ENCODE results near the gene DTNBP1. TPM values are rescaled to one million over a fixed set of nuclear protein-coding genes. Genes with fewer than 3 reads are reported as not detected.

The DTNBP1 gene
- total RNA-seq, 6 donors from 2014 or later = 16.2 to 33.5 (median 21.3) TPM

DNA sequence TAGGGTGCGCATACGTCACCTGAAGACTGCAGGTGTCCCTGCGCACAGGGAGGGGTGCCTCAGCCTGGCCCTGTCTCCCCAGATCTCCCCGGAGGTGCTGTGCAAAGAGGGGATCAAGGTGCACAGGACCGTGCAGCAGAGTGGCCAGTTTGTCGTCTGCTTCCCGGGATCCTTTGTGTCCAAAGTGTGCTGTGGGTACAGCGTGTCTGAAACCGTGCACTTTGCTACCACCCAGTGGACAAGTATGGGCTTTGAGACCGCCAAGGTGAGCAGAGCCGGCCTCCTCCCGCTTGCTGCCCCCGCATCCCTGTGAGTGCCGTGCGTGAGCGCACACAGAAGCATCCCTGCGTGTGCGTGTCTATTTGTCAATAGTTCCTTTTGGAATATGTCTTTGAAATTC is 150.7 kb downstream of the DTNBP1 start:
- no peak for TF ChIP-seq POLR2A (IDR thresholded peaks at IDR 0.05)
- TF ChIP-seq, protein P1, sequence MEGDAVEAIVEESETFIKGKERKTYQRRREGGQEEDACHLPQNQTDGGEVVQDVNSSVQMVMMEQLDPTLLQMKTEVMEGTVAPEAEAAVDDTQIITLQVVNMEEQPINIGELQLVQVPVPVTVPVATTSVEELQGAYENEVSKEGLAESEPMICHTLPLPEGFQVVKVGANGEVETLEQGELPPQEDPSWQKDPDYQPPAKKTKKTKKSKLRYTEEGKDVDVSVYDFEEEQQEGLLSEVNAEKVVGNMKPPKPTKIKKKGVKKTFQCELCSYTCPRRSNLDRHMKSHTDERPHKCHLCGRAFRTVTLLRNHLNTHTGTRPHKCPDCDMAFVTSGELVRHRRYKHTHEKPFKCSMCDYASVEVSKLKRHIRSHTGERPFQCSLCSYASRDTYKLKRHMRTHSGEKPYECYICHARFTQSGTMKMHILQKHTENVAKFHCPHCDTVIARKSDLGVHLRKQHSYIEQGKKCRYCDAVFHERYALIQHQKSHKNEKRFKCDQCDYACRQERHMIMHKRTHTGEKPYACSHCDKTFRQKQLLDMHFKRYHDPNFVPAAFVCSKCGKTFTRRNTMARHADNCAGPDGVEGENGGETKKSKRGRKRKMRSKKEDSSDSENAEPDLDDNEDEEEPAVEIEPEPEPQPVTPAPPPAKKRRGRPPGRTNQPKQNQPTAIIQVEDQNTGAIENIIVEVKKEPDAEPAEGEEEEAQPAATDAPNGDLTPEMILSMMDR (IDR thresholded peaks at IDR 0.05) = no peak
- TF ChIP-seq EP300 (IDR thresholded peaks at IDR 0.05) = no peak
- TF ChIP-seq POLR2AphosphoS5 (IDR thresholded peaks at IDR 0.05) = no peak
- Histone ChIP-seq H3K4me3 (no peak overlapping the region), H3K27ac (no peak overlapping the region), H3K27me3 (no peaks in the 10 kb centered on the region), H3K9me3 (no peaks in the 10 kb centered on the region), H3K36me3 (peaks cover 3 to 66% (median 51%) of the 10 kb centered on the region in 4 donors), H3K4me1 (peaks cover 0 to 5% (median 0%) of the 10 kb centered on the region in 4 donors)
- DNase-seq = no peak
- 94 to 100% methylated on average over 11 to 18 of the region's 18 CpGs for WGBS, 2 donors
- ATAC-seq (ENCODE audit: low FRiP score in 2 of 2) = no peak

DNA sequence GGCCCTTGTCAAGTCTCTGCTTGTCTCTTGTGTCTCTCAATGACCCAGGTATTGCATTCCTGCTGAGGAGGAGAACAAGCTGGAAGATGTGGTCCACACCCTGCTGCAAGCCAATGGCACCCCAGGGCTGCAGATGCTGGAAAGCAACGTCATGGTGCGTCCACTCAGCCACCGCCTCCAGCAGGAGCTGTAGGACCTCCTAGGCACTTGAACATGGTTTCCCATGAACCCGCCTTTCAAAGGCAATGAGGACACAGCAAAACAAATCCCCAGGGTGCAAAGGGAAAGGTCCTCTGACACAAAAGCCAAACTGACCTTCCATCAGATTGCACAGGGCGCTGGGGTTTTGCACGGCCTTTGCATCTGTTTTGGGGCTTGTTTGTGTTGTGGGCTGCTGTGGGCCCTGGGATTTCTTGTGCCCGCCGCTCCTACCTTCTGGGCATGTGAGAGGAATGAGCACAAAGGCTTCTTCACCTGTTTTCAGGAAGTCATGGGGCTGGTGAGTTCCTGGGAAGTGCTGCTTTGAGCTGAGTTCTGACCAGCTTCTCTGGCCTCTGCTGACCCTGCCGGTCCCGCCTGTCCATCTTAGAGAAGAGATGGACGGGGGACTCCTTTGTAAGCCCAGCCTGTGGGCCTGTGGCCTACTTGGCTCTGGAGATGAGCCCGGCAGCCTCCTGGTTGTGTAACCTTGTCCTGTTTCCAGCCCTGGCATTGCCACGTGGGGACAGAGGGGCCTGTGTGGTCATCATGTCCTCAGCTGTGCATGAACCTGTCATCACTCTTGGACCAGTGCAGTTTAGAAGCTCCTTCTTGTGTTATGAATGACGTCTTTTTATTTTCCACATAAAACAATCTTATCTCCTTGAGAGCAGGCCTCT is 151.3 kb downstream of the DTNBP1 start:
- Histone ChIP-seq H3K9me3 (no peaks in the 10 kb centered on the region), H3K36me3 (peaks cover 0 to 60% (median 46%) of the 10 kb centered on the region in 4 donors), H3K4me1 (peaks cover 0 to 5% (median 0%) of the 10 kb centered on the region in 4 donors), H3K27ac (no peak overlapping the region), H3K4me3 (no peak overlapping the region), H3K27me3 (no peaks in the 10 kb centered on the region)
- TF ChIP-seq, protein P1 (IDR thresholded peaks at IDR 0.05) = no peak
- TF ChIP-seq POLR2AphosphoS5 (IDR thresholded peaks at IDR 0.05) = no peak
- TF ChIP-seq POLR2A (IDR thresholded peaks at IDR 0.05) = no peak
- TF ChIP-seq EP300 (IDR thresholded peaks at IDR 0.05) = no peak
- DNase-seq = no peak
- ATAC-seq (ENCODE audit: low FRiP score in 2 of 2) = no peak
- 89 to 93% methylated on average over 7 to 14 of the region's 14 CpGs for WGBS, 2 donors

DNA sequence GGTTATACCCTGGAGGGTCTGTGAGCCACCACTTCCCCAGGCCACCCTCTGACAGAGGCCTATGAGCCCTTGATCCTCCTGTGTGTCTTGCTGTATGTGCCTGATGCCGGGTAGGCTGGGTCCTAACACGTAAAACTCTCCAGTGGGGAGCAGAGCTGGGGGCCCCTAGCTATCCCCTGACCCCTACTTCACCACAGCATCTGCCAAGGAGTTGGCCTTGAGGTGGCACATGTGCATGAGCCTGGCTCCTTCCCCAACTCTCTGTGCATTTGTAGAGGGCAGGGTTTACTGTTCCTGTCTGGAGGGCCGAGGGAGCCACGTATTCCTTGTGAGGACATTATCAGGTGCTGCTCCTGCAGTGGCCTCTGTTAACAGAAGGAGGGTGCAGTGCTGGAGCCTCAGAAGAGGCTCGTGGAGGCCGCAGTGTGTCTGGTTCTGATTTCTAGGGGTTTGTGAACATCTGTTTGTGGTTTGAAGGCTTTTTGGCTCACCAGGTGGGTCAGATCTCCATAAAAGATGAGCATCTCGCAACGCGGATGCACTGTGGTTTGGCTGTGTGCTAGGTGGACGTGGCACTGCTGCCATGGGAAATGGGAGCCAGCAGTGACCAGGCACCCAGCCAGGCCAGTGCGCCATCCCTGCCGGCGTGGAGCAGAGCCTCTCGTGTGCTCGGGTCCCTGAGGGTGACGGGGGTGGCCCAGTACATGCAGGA is 152.1 kb downstream of the DTNBP1 start:
- Histone ChIP-seq H3K9me3 (no peaks in the 10 kb centered on the region), H3K27ac (no peak overlapping the region), H3K27me3 (no peaks in the 10 kb centered on the region), H3K36me3 (peaks cover 0 to 55% (median 46%) of the 10 kb centered on the region in 4 donors), H3K4me3 (no peak overlapping the region), H3K4me1 (peaks cover under 1 to 5% (median 3%) of the 10 kb centered on the region in 4 donors)
- no peak for TF ChIP-seq EP300 (IDR thresholded peaks at IDR 0.05)
- TF ChIP-seq, protein P1 (IDR thresholded peaks at IDR 0.05) = no peak
- ATAC-seq (ENCODE audit: low FRiP score in 2 of 2) (no peak), DNase-seq (no peak)
- WGBS, 2 donors = 92 to 95% methylated on average over 8 to 16 of the region's 16 CpGs

DNA sequence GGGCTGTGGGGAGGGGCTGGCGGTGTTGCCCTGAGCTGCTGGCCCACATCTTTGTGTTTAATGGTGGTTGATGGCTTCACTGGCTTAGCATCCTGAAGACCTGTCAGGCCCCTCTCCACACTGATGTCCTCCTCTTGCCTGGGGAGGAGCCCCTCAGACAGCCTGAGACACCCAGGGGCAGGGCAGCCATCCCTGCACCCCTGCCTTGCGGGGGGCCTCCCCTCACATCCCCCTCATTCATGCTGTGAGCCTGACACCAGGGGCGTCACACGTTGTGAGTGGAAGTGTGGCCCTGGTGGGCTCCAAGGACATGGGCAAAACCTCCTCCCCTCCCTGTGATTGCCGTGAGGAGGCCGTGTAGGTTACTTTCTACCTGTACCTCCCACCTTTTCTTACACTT is 152.7 kb downstream of the DTNBP1 start:
- no peak overlapping the region for H3K4me3 ChIP-seq
- peaks cover 6 to 11% (median 8%) of the 10 kb centered on the region in 4 donors for H3K4me1 ChIP-seq
- DNase-seq (no peak), ATAC-seq (ENCODE audit: low FRiP score in 2 of 2) (no peak)
- peaks cover 0 to 55% (median 44%) of the 10 kb centered on the region in 4 donors for H3K36me3 ChIP-seq
- WGBS, 2 donors = 97 to 100% methylated on average over 5 to 6 of the region's 6 CpGs
- no peaks in the 10 kb centered on the region for H3K27me3 ChIP-seq
- no peaks in the 10 kb centered on the region for H3K9me3 ChIP-seq
- peak overlapping the region in 1 of 4 donors; percentile 6 for H3K27ac ChIP-seq
- TF ChIP-seq EP300 (IDR thresholded peaks at IDR 0.05) (no peak), POLR2A (IDR thresholded peaks at IDR 0.05) (no peak), POLR2AphosphoS5 (IDR thresholded peaks at IDR 0.05) (no peak)
- TF ChIP-seq, protein P1 (IDR thresholded peaks at IDR 0.05) = no peak
